AML-193 (cell line): ENCODE measurements around the gene GNAT3.

Source experiments
- DNase-seq, 2 experiments: peaks; one replicate each; lab custom pipeline; 2025; lab: John Stamatoyannopoulos, UW

GNAT3 gene

GRCh38 chr7:80499350-80499953, 12.4 kb downstream of the GNAT3 start:
- no peak for DNase-seq

GRCh38 chr7:80498481-80499349, 13.1 kb downstream of the GNAT3 start:
- DNase-seq = no peak

GRCh38 chr7:80496586-80496985, 15.3 kb downstream of the GNAT3 start:
- no peak for DNase-seq

GRCh38 chr7:80493121-80493849, 18.6 kb downstream of the GNAT3 start:
- DNase-seq = no peak

GRCh38 chr7:80491462-80491861, 20.4 kb downstream of the GNAT3 start:
- DNase-seq = no peak

- DNase-seq = no peak
Measured at GRCh38 chr7:80488851-80489370, 23.0 kb downstream of the GNAT3 start.

GRCh38 chr7:80488406-80488805, 23.5 kb downstream of the GNAT3 start:
- DNase-seq = no peak

GRCh38 chr7:80485721-80486120, 26.1 kb downstream of the GNAT3 start:
- no peak for DNase-seq

GRCh38 chr7:80482950-80483349, 28.9 kb downstream of the GNAT3 start:
- DNase-seq = no peak

GRCh38 chr7:80481196-80481884, 30.5 kb downstream of the GNAT3 start:
- DNase-seq = no peak

GRCh38 chr7:80480566-80480965, 31.3 kb downstream of the GNAT3 start:
- DNase-seq = no peak

GRCh38 chr7:80478683-80479082, 33.2 kb downstream of the GNAT3 start:
- DNase-seq = no peak

GRCh38 chr7:80476035-80476434, 35.8 kb downstream of the GNAT3 start:
- no peak for DNase-seq

- DNase-seq = no peak
Measured at GRCh38 chr7:80475383-80475782, 36.5 kb downstream of the GNAT3 start.

GRCh38 chr7:80473751-80474150, 38.1 kb downstream of the GNAT3 start:
- DNase-seq = no peak

- DNase-seq = no peak
Measured at GRCh38 chr7:80472491-80473200, 39.2 kb downstream of the GNAT3 start.

GRCh38 chr7:80468931-80469714, 42.7 kb downstream of the GNAT3 start:
- no peak for DNase-seq

GRCh38 chr7:80467069-80467468, 44.8 kb downstream of the GNAT3 start:
- no peak for DNase-seq

GRCh38 chr7:80466636-80467035, 45.2 kb downstream of the GNAT3 start:
- no peak for DNase-seq

- DNase-seq = no peak
Measured at GRCh38 chr7:80464211-80464610, 47.7 kb downstream of the GNAT3 start.
